GM12878 (cell line): ENCODE data around the gene NUP210. TPM values are rescaled to one million over a fixed set of nuclear protein-coding genes. Genes with fewer than 3 reads are reported as not detected.

ENCODE experiments used
- ATAC-seq: fragments of 200-7000 bp; cut with Tn5 transposase; 3 replicates; pipeline ENCODE4 v1.9.1; 2020; ENCODE audit warnings: mild to moderate bottlenecking, moderate library complexity
- BruUV-seq: library from RNA; stranded (reverse); fragments of 400-500 nt; replicated peaks from 2 replicates; lab custom pipeline; 2021; lab: Mats Ljungman, UMichigan
- CTCF ChIA-PET: fragments of 300-600 bp; sonication (Branson Sonifier 250); formaldehyde crosslinking; extraction: SDS; loops from one replicate; lab custom pipeline; 2021; ENCODE audit warnings: inconsistent platforms; lab: Yijun Ruan, JAX
- POLR2A ChIA-PET: fragments of 350-600 bp; formaldehyde crosslinking; extraction: SDS; loops from one replicate; lab custom pipeline; 2021; ENCODE audit warnings: inconsistent platforms; lab: Charles Lee
- RAD21 ChIA-PET: fragments of 300-600 bp; sonication (Branson Sonifier 250); formaldehyde crosslinking; loops from one replicate; lab custom pipeline; 2023; ENCODE audit warnings: antibody characterized with exemption; ENCODE audit not compliant: unreplicated experiment; lab: Charles Lee
- SMC1A ChIA-PET: fragments of 300-600 bp; sonication (Branson Sonifier 250); formaldehyde crosslinking; loops from one replicate; lab custom pipeline; 2023; ENCODE audit not compliant: unreplicated experiment, uncharacterized antibody; lab: Charles Lee
- DNase-seq: peaks from one replicate; pipeline ENCODE4 v3.0.0-alpha.2; 2011; ENCODE audit warnings: low read depth, low spot score
- FAIRE-seq: peaks from 3 replicates; lab custom pipeline; 2011; peaks lifted over from hg19 to GRCh38; lab: Jason Lieb, UNC
- H2AFZ ChIP-seq: 2 replicates; pipeline ENCODE4 v1.6.0; 2011; ENCODE audit warnings: low read depth, low read length, control low read depth; ENCODE audit not compliant: control insufficient read depth
- H3K27ac ChIP-seq: 2 replicates; pipeline ENCODE4 v1.5.1; 2011; ENCODE audit warnings: control low read depth; ENCODE audit not compliant: control insufficient read depth, insufficient read depth
- H3K27me3 ChIP-seq, 2 experiments: replicated peaks in 1 of 2; 2 replicates each; pipeline versions ENCODE4 v1.6.0 to v1.6.1; 2011; ENCODE audit warnings: low read length in 1 of 2; ENCODE audit not compliant: control insufficient read depth in 2 of 2, insufficient read depth in 2 of 2
- H3K36me3 ChIP-seq, 2 experiments: 2 replicates each; pipeline ENCODE4 v1.5.1; 2011; ENCODE audit warnings: low read length in 1 of 2; ENCODE audit not compliant: control insufficient read depth in 2 of 2, insufficient read depth in 2 of 2
- H3K4me1 ChIP-seq: 2 replicates; pipeline ENCODE4 v1.6.1; 2011; ENCODE audit warnings: mild to moderate bottlenecking, low read length, moderate library complexity, mixed read lengths; ENCODE audit not compliant: control insufficient read depth, insufficient read depth
- H3K4me2 ChIP-seq: 2 replicates; pipeline ENCODE4 v1.6.0; 2011; ENCODE audit warnings: control low read depth; ENCODE audit not compliant: control insufficient read depth, insufficient read depth
- H3K4me3 ChIP-seq: fragments of 200-600 bp; sonication (generic); 2 replicates; pipeline ENCODE4 v1.5.1; 2016
- H3K79me2 ChIP-seq: 2 replicates; pipeline ENCODE4 v1.6.0; 2011; ENCODE audit warnings: low read length; ENCODE audit not compliant: control insufficient read depth, insufficient read depth
- H3K9ac ChIP-seq: 2 replicates; pipeline ENCODE4 v1.8.0; 2011; ENCODE audit warnings: low read length, control low read depth, mixed read lengths; ENCODE audit not compliant: control insufficient read depth, insufficient read depth
- H3K9me3 ChIP-seq: replicated peaks from 3 replicates; pipeline ENCODE4 v1.5.1; 2011; ENCODE audit warnings: mild to moderate bottlenecking, low read length; ENCODE audit not compliant: control insufficient read depth, insufficient read depth
- H4K20me1 ChIP-seq: 2 replicates; pipeline ENCODE4 v1.6.0; 2011; ENCODE audit not compliant: control insufficient read depth, insufficient read depth
- ASH2L ChIP-seq: fragments of 300-600, 200-600 bp; sonication (generic); IDR thresholded peaks from 2 replicates; pipeline ENCODE4 v1.6.1; 2017; ENCODE audit warnings: low read depth, mild to moderate bottlenecking, borderline replicate concordance
- BMI1 ChIP-seq: fragments of 450-650 bp; IDR thresholded peaks from 2 replicates; pipeline ENCODE4 v1.6.1; 2016; ENCODE audit warnings: mild to moderate bottlenecking, moderate library complexity, borderline replicate concordance
- CBX5 ChIP-seq: sonication (generic); IDR thresholded peaks from 2 replicates; pipeline ENCODE4 v1.6.1; 2016; ENCODE audit warnings: low read depth, moderate library complexity, mild to moderate bottlenecking, inconsistent platforms
- CREM ChIP-seq: IDR thresholded peaks from 2 replicates; pipeline ENCODE4 v1.6.1; 2014; ENCODE audit warnings: antibody characterized with exemption, low read depth
- FOS ChIP-seq: IDR thresholded peaks from 3 replicates; pipeline ENCODE4 v1.6.1; 2011; ENCODE audit warnings: borderline replicate concordance; ENCODE audit not compliant: insufficient read length; ENCODE audit errors: extremely low read depth
- HDAC2 ChIP-seq: fragments of 200-600 bp; sonication (generic); IDR thresholded peaks from 2 replicates; pipeline ENCODE4 v1.6.1; 2017
- IKZF2 ChIP-seq, 2 experiments: fragments of 450-650 bp; IDR thresholded peaks; 2 replicates each; pipeline ENCODE4 v1.6.1; 2017; ENCODE audit warnings: mild to moderate bottlenecking in 2 of 2, moderate library complexity in 2 of 2
- NBN ChIP-seq: fragments of 450-650 bp; IDR thresholded peaks from 2 replicates; pipeline ENCODE4 v1.6.1; 2016
- SMAD1 ChIP-seq: fragments of 450-650 bp; IDR thresholded peaks from 2 replicates; pipeline ENCODE4 v1.6.1; 2018; ENCODE audit warnings: mild to moderate bottlenecking, low read depth; ENCODE audit not compliant: partially characterized antibody
- SMC3 ChIP-seq: IDR thresholded peaks from 2 replicates; pipeline ENCODE4 v1.6.1; 2011; ENCODE audit warnings: low read length, improper control_type of control experiment, borderline replicate concordance
- SREBF2 ChIP-seq: IDR thresholded peaks from 2 replicates; pipeline ENCODE4 v1.6.1; 2012; ENCODE audit warnings: mild to moderate bottlenecking, low read length
- WGBS: methylation state at CpG from one replicate; pipeline ENCODE4 v1.1.6; 2016; ENCODE audit warnings: low lambda C conversion rate; ENCODE audit not compliant: insufficient replicate concordance, insufficient coverage; ENCODE audit errors: missing lambda C conversion rate; 5-methylcytosine and 5-hydroxymethylcytosine counted together
- in situ Hi-C: fragments of 300-500 bp; cut with MboI; formaldehyde crosslinking; loops from 9 replicates; pipeline ENCODE4 v1.14.3; 2018; ENCODE audit warnings: mixed read lengths
- intact Hi-C: fragments of 100-400 bp; cut with micrococcal nuclease; formaldehyde crosslinking; loops from one replicate; pipeline ENCODE4 v1.14.2; 2022; ENCODE audit not compliant: unreplicated experiment
- polyA plus RNA-seq, 11 experiments: library from polyadenylated mRNA; depleted of rRNA in 4 of 11; unstranded in 6 of 11; stranded (reverse) in 5 of 11; fragments of >200 nt; fragmentation: Nextera tagmentation in 4 of 11; fragmentation: Illumina TruSeq in 1 of 11; extraction: Ambion mirVana in 4 of 11; extraction: Trizol in 1 of 11; gene quantifications; 1 replicate in 1 of 11; 2 replicates in 10 of 11; pipeline versions ENCODE4 v1.2.1 to v1.2.3, GENCODE V29; 2011 to 2016; ENCODE audit warnings: inconsistent platforms in 2 of 11, missing spikeins in 2 of 11, low read depth in 1 of 11
- total RNA-seq, 4 experiments: library from RNA; depleted of rRNA in 3 of 4; stranded (reverse); fragments of >200 nt in 3 of 4; fragmentation: Illumina TruSeq in 1 of 4; extraction: Trizol in 1 of 4; gene quantifications; 2 replicates each; pipeline versions ENCODE4 v1.2.1 to v1.2.3, GENCODE V29; 2013 to 2021
- TF ChIP-seq, protein P1 (sequence below): fragments of 450-650 bp; formaldehyde crosslinking; IDR thresholded peaks from 2 replicates; pipeline ENCODE4 v1.4.0; 2020; ENCODE audit warnings: mild to moderate bottlenecking, moderate library complexity
- TF ChIP-seq, protein P2 (sequence below): IDR thresholded peaks from 2 replicates; pipeline ENCODE4 v1.6.1; 2012; ENCODE audit warnings: low read length, inconsistent platforms
- TF ChIP-seq, protein P3 (sequence below): fragments of 450-650 bp; IDR thresholded peaks from 2 replicates; pipeline ENCODE4 v1.6.1; 2016; ENCODE audit warnings: mild to moderate bottlenecking
- TF ChIP-seq, protein P4 (sequence below): fragments of 450-650 bp; IDR thresholded peaks from 2 replicates; pipeline ENCODE4 v1.6.1; 2017; ENCODE audit warnings: mild to moderate bottlenecking, low read depth, inconsistent platforms; ENCODE audit not compliant: poor library complexity, severe bottlenecking

The NUP210 gene
- total and polyA plus RNA-seq, 10 of the 15 experiments (the other 5 are each of a cell fraction or from before 2014, with no cell fraction given): 2.9 to 150 (median 76.0) TPM

DNA sequence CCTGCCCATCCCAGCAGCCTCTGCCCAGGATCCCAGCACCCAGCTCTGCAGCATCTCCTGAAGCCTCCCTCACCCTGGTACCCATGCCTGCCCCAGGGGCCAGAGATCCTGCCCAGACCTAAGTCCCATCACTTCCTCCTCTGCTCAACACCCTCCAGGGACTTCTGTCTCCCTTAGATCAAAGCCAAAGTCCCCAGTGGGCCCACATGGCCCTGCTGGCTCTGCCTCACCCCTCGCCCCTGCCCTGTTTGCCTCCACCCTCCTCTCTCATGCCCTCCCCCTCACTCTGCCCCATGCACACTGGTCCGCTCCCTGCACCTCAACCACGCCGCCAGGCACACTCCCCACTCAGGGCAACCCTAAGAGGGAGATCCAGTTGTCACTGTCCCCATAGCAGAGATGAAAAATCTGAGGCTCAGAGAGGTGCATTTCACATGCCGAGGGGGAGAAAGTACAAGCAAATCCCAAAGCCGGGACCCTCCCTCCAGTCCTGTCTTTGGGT, 146.5 kb downstream of the NUP210 start:
- 28% methylated on average over 6 of the region's 6 CpGs for WGBS
- intact Hi-C loops: no loop called here
- Histone ChIP-seq H3K27ac (no peak overlapping the region), H2AFZ (no peak overlapping the region), H3K9me3 (no peaks in the 10 kb centered on the region; the same call in 2 of the 3 replicates), H3K27me3 (peaks cover 1 to 4% of the 10 kb centered on the region in 2 experiments; a peak in 3 of 4 replicates), H3K79me2 (no peaks in the 10 kb centered on the region), H3K4me2 (no peak overlapping the region), H3K9ac (no peak overlapping the region), H4K20me1 (no peaks in the 10 kb centered on the region), H3K4me3 (no peak overlapping the region), H3K4me1 (no peaks in the 10 kb centered on the region), H3K36me3 (no peaks in the 10 kb centered on the region)
- FAIRE-seq (no peak), DNase-seq (no peak), ATAC-seq (no peak)
- ChIA-PET RAD21 (no interaction called here), SMC1A (interaction anchor here (0.9 kb wide), 1 partner anchor 44 kb away, joined by 3 read pairs; no protein-coding TSS in a partner anchor), POLR2A (no interaction called here), CTCF (interaction anchor here (0.6 kb wide), 1 partner anchor 582 kb away, joined by 4 read pairs; no protein-coding TSS in a partner anchor)
- no TSS peak for BruUV-seq
- in situ Hi-C loops: no loop called here
- TF ChIP-seq ASH2L (no peak), CREM (no peak), CBX5 (no peak), FOS (no peak), SMC3 (no peak), SMAD1 (no peak), HDAC2 (no peak), SREBF2 (no peak), BMI1 (no peak), IKZF2 (IDR thresholded peaks at IDR 0.05) (no peak), NBN (no peak)
- TF ChIP-seq, protein P1, sequence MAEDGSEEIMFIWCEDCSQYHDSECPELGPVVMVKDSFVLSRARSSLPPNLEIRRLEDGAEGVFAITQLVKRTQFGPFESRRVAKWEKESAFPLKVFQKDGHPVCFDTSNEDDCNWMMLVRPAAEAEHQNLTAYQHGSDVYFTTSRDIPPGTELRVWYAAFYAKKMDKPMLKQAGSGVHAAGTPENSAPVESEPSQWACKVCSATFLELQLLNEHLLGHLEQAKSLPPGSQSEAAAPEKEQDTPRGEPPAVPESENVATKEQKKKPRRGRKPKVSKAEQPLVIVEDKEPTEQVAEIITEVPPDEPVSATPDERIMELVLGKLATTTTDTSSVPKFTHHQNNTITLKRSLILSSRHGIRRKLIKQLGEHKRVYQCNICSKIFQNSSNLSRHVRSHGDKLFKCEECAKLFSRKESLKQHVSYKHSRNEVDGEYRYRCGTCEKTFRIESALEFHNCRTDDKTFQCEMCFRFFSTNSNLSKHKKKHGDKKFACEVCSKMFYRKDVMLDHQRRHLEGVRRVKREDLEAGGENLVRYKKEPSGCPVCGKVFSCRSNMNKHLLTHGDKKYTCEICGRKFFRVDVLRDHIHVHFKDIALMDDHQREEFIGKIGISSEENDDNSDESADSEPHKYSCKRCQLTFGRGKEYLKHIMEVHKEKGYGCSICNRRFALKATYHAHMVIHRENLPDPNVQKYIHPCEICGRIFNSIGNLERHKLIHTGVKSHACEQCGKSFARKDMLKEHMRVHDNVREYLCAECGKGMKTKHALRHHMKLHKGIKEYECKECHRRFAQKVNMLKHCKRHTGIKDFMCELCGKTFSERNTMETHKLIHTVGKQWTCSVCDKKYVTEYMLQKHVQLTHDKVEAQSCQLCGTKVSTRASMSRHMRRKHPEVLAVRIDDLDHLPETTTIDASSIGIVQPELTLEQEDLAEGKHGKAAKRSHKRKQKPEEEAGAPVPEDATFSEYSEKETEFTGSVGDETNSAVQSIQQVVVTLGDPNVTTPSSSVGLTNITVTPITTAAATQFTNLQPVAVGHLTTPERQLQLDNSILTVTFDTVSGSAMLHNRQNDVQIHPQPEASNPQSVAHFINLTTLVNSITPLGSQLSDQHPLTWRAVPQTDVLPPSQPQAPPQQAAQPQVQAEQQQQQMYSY (CRISPR knock-in tag): no peak
- TF ChIP-seq, protein P2, sequence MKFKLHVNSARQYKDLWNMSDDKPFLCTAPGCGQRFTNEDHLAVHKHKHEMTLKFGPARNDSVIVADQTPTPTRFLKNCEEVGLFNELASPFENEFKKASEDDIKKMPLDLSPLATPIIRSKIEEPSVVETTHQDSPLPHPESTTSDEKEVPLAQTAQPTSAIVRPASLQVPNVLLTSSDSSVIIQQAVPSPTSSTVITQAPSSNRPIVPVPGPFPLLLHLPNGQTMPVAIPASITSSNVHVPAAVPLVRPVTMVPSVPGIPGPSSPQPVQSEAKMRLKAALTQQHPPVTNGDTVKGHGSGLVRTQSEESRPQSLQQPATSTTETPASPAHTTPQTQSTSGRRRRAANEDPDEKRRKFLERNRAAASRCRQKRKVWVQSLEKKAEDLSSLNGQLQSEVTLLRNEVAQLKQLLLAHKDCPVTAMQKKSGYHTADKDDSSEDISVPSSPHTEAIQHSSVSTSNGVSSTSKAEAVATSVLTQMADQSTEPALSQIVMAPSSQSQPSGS: no peak
- TF ChIP-seq, protein P3, sequence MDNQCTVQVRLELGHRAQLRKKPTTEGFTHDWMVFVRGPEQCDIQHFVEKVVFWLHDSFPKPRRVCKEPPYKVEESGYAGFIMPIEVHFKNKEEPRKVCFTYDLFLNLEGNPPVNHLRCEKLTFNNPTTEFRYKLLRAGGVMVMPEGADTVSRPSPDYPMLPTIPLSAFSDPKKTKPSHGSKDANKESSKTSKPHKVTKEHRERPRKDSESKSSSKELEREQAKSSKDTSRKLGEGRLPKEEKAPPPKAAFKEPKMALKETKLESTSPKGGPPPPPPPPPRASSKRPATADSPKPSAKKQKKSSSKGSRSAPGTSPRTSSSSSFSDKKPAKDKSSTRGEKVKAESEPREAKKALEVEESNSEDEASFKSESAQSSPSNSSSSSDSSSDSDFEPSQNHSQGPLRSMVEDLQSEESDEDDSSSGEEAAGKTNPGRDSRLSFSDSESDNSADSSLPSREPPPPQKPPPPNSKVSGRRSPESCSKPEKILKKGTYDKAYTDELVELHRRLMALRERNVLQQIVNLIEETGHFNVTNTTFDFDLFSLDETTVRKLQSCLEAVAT: no peak
- TF ChIP-seq, protein P4, sequence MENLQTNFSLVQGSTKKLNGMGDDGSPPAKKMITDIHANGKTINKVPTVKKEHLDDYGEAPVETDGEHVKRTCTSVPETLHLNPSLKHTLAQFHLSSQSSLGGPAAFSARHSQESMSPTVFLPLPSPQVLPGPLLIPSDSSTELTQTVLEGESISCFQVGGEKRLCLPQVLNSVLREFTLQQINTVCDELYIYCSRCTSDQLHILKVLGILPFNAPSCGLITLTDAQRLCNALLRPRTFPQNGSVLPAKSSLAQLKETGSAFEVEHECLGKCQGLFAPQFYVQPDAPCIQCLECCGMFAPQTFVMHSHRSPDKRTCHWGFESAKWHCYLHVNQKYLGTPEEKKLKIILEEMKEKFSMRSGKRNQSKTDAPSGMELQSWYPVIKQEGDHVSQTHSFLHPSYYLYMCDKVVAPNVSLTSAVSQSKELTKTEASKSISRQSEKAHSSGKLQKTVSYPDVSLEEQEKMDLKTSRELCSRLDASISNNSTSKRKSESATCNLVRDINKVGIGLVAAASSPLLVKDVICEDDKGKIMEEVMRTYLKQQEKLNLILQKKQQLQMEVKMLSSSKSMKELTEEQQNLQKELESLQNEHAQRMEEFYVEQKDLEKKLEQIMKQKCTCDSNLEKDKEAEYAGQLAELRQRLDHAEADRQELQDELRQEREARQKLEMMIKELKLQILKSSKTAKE: no peak
